Renal cortex interstitium (tissue), 15 donors: ENCODE data around the gene ADGRF3. TPM values are rescaled to one million over a fixed set of nuclear protein-coding genes. Genes with fewer than 3 reads are reported as not detected.
A peak's percentile ranks its signal among the peaks of the same experiment; 100 is the strongest.
"Not testable (repeated sequence)": the region's sequence is repeated elsewhere in the genome, so short reads cannot be mapped to it uniquely, and the experiment has no call there.

Source experiments
- DNase-seq, 11 donors: peaks; one replicate each; pipeline ENCODE4 v3.0.0-alpha.2; 2013; ENCODE audit warnings: low read depth in 9 of 11, low spot score in 4 of 11; ENCODE audit errors: extremely low read depth in 1 of 11
- long read RNA-seq, 16 experiments: transcript quantifications; one replicate each; lab custom pipeline, GENCODE V29; 2026
- polyA plus RNA-seq, 3 donors: library from polyadenylated mRNA; unstranded; fragments of 120-200 nt; gene quantifications; one replicate each; pipeline ENCODE4 v1.2.1, GENCODE V29; 2013; ENCODE audit not compliant: insufficient read length in 3 of 3

ADGRF3 gene
- 1 to 10 TPM; 2.4 to 3.3 (median 3.0) TPM for polyA plus RNA-seq
- long read RNA-seq, donor 1: 0 reads
- long read RNA-seq, donor 2: 0 reads
- long read RNA-seq, donor 3: 0 reads
- long read RNA-seq, donor 4: 0 reads
- long read RNA-seq, donor 5: 0 reads
- long read RNA-seq, donor 6: 0 reads
- long read RNA-seq, donor 7: 0 reads
- long read RNA-seq, donor 8: 0 reads
- long read RNA-seq, donor 9: 0 reads
- long read RNA-seq, donor 10: 0 reads
- long read RNA-seq, donor 11: 0 reads
- long read RNA-seq, donor 12: 0 reads
- long read RNA-seq, donor 13, partial matches to known transcripts: 0 of 1 reads
- long read RNA-seq, donor 13, other reads (novel, unspliced or antisense): 0 of 1 reads
- long read RNA-seq, donor 14: 0 reads
- long read RNA-seq, donor 15: 0 reads
- long read RNA-seq, donor 16: 0 reads

GRCh38 chr2:26346454-26347053, at the start of gene ADGRF3:
ADGRF3 (minus strand) TSS chr2:26346789; CDS start chr2:26346234, 555 bp downstream.
- peak in 8 of 11 donors; percentile 17 to 51 (median 42) for DNase-seq

- DNase-seq: no peak
These were observed 48.8 kb upstream of the ADGRF3 start for GRCh38 chr2:26395394-26395793.

GRCh38 chr2:26394694-26395093, 48.1 kb upstream of the ADGRF3 start:
- DNase-seq: no peak

GRCh38 chr2:26387189-26387588, 40.6 kb upstream of the ADGRF3 start:
- DNase-seq: no peak

- no peak for DNase-seq
These were observed 38.0 kb upstream of the ADGRF3 start for GRCh38 chr2:26384597-26384996.

GRCh38 chr2:26384183-26384582, 37.6 kb upstream of the ADGRF3 start:
- no peak for DNase-seq

- no peak for DNase-seq
These were observed 36.0 kb upstream of the ADGRF3 start for GRCh38 chr2:26382564-26382963.

- no peak for DNase-seq
These were observed 33.7 kb upstream of the ADGRF3 start for GRCh38 chr2:26380281-26380680.

GRCh38 chr2:26376799-26377198, 30.2 kb upstream of the ADGRF3 start:
- DNase-seq: no peak

GRCh38 chr2:26370909-26371308, 24.3 kb upstream of the ADGRF3 start:
- not testable (repeated sequence) for DNase-seq

- not testable (repeated sequence) for DNase-seq
These were observed 23.1 kb upstream of the ADGRF3 start for GRCh38 chr2:26369664-26370063.

GRCh38 chr2:26366957-26367356, 20.4 kb upstream of the ADGRF3 start:
- no peak for DNase-seq

- no peak for DNase-seq
These were observed 18.1 kb upstream of the ADGRF3 start for GRCh38 chr2:26364669-26365068.

GRCh38 chr2:26363958-26364357, 17.4 kb upstream of the ADGRF3 start:
- no peak for DNase-seq

GRCh38 chr2:26363323-26363722, 16.7 kb upstream of the ADGRF3 start:
- no peak for DNase-seq

- no peak for DNase-seq
These were observed 13.4 kb upstream of the ADGRF3 start for GRCh38 chr2:26359886-26360473.

GRCh38 chr2:26356771-26357170, 10.2 kb upstream of the ADGRF3 start:
- no peak for DNase-seq

GRCh38 chr2:26356111-26356510, 9.5 kb upstream of the ADGRF3 start:
- no peak for DNase-seq

- DNase-seq: peak in 8 of 11 donors; percentile 17 to 74 (median 46)
These were observed 8.7 kb upstream of the ADGRF3 start for GRCh38 chr2:26355038-26355995.
